Aorta (tissue), 5 donors: Measurements from ENCODE around the gene SRGAP1. TPM values are rescaled to one million over a fixed set of nuclear protein-coding genes. Genes with fewer than 3 reads are reported as not detected.
A peak's percentile ranks its signal among the peaks of the same experiment; 100 is the strongest.

Source experiments
- ATAC-seq: fragments of 200-7000 bp; cut with Tn5 transposase; one replicate; pipeline ENCODE4 v1.9.1; 2022; ENCODE audit warnings: moderate library complexity; ENCODE audit not compliant: low FRiP score
- DNase-seq, 2 donors: peaks; one replicate each; pipeline ENCODE4 v3.0.0-alpha.2; 2020
- H3K27ac ChIP-seq, 2 donors: one replicate each; pipeline ENCODE4 v1.5.1; 2013; ENCODE audit warnings: low read length in 2 of 2, mild to moderate bottlenecking in 2 of 2, moderate library complexity in 2 of 2, control low read depth in 1 of 2, inconsistent platforms in 1 of 2, low read depth in 1 of 2
- H3K27me3 ChIP-seq, 2 donors: one replicate each; pipeline ENCODE4 v1.6.1; 2013; ENCODE audit warnings: control low read depth in 1 of 2, low read length in 1 of 2, mild to moderate bottlenecking in 1 of 2, moderate library complexity in 1 of 2; ENCODE audit not compliant: insufficient read depth in 2 of 2, control insufficient read depth in 1 of 2
- H3K36me3 ChIP-seq, 2 donors: one replicate each; pipeline ENCODE4 v1.6.1; 2013; ENCODE audit warnings: control low read depth in 1 of 2, low read length in 1 of 2, mild to moderate bottlenecking in 1 of 2; ENCODE audit not compliant: insufficient read depth in 2 of 2, control insufficient read depth in 1 of 2
- H3K4me1 ChIP-seq, 2 donors: one replicate each; pipeline ENCODE4 v1.6.1; 2013; ENCODE audit warnings: low read length in 2 of 2, control low read depth in 1 of 2, mild to moderate bottlenecking in 1 of 2, moderate library complexity in 1 of 2; ENCODE audit not compliant: insufficient read depth in 2 of 2, control insufficient read depth in 1 of 2
- H3K4me3 ChIP-seq, 2 donors: one replicate each; pipeline ENCODE4 v1.5.1; 2013; ENCODE audit warnings: low read length in 2 of 2, control low read depth in 1 of 2, mild to moderate bottlenecking in 1 of 2
- H3K9me3 ChIP-seq: one replicate; pipeline ENCODE4 v1.6.1; 2013; ENCODE audit warnings: mild to moderate bottlenecking, low read length; ENCODE audit not compliant: control insufficient read depth
- WGBS, 2 donors: extraction: QIAGEN DNeasy Blood & Tissue Kit; methylation state at CpG; one replicate each; pipeline ENCODE4 v1.1.7; 2013; 5-methylcytosine and 5-hydroxymethylcytosine counted together
- intact Hi-C, 2 donors: fragments of 100-400 bp; cut with DNase I; formaldehyde crosslinking; loops; one replicate each; pipeline versions ENCODE4 v1.14.2 to v1.15.0; 2022
- polyA plus RNA-seq, 2 donors: library from polyadenylated mRNA; stranded (reverse); fragments of 200-250 nt; gene quantifications; one replicate each; pipeline ENCODE4 v1.2.3, GENCODE V29; 2013
- total RNA-seq, 2 donors: library from RNA; stranded (reverse); fragmentation: NEBNext Ultra II Directional; extraction: Animal tissue kit (Norgen Biotek cat#: 25700); gene quantifications; one replicate each; pipeline ENCODE4 v1.2.1, GENCODE V29; 2021
- donor health status: healthy with polysubstance abuse.
- donor health status: Bipolar disorder and iron deficiency.
- donor health status: DM: no; HTN: no; CAD: no.
- donor health status: DM: no; HTN: no; CAD: no.
- donor health status: DM: yes; HTN: yes; CAD: no.

The SRGAP1 gene
- total and polyA plus RNA-seq, 4 donors: 0.88 to 15.5 (median 6.0) TPM

GRCh38 chr12:64080319-64081007 is 236.0 kb downstream of the SRGAP1 start:
- no peaks in the 10 kb centered on the region for H3K36me3 ChIP-seq
- DNase-seq (no peak), ATAC-seq (no peak)
- H3K4me1 ChIP-seq: peaks cover 2 to 5% of the 10 kb centered on the region in 2 donors
- intact Hi-C loops: loop anchor here in 1 of 2 donors (10.0 kb wide), 1 partner anchor 236 kb away; the partner anchor contains the start of gene SRGAP1
- no peak overlapping the region for H3K27ac ChIP-seq
- no peaks in the 10 kb centered on the region for H3K9me3 ChIP-seq
- H3K4me3 ChIP-seq: no peak overlapping the region
- WGBS, 2 donors: 68 to 72% methylated on average over 7 of the region's 7 CpGs
- H3K27me3 ChIP-seq: no peaks in the 10 kb centered on the region

- H3K27me3 ChIP-seq: no peaks in the 10 kb centered on the region
- ATAC-seq (no peak), DNase-seq (no peak)
- H3K9me3 ChIP-seq: no peaks in the 10 kb centered on the region
- whole genome bisulfite sequencing, 2 donors: 46 to 62% methylated on average over 1 of the region's 1 CpG
- H3K4me3 ChIP-seq: no peak overlapping the region
- H3K36me3 ChIP-seq: no peaks in the 10 kb centered on the region
- H3K4me1 ChIP-seq: peaks cover 2 to 5% of the 10 kb centered on the region in 2 donors
- H3K27ac ChIP-seq: no peak overlapping the region
- intact Hi-C loops: loop anchor here in 1 of 2 donors (10.0 kb wide), 1 partner anchor 236 kb away; the partner anchor contains the start of gene SRGAP1
These were observed 236.5 kb downstream of the SRGAP1 start for GRCh38 chr12:64081008-64081404.

GRCh38 chr12:64082116-64082515 is 237.6 kb downstream of the SRGAP1 start:
- intact Hi-C loops: loop anchor here in 1 of 2 donors (10.0 kb wide), 1 partner anchor 237 kb away; the partner anchor contains the start of gene SRGAP1

GRCh38 chr12:64082866-64083268 is 238.4 kb downstream of the SRGAP1 start:
- Histone ChIP-seq H3K36me3 (no peaks in the 10 kb centered on the region), H3K9me3 (no peaks in the 10 kb centered on the region), H3K27me3 (no peaks in the 10 kb centered on the region), H3K4me3 (no peak overlapping the region), H3K4me1 (peaks cover 2 to 5% of the 10 kb centered on the region in 2 donors), H3K27ac (no peak overlapping the region)
- 56 to 78% methylated on average over 1 of the region's 1 CpG for WGBS, 2 donors
- ATAC-seq (peak; percentile 31), DNase-seq (no peak)
- intact Hi-C loops: loop anchor here in 1 of 2 donors (10.0 kb wide), 1 partner anchor 238 kb away; the partner anchor contains the start of gene SRGAP1

More at GRCh38 chr12:64082116-64082515, 237.6 kb downstream of the SRGAP1 start:
- H3K27ac ChIP-seq: no peak overlapping the region
- H3K4me1 ChIP-seq: peaks cover 2 to 5% of the 10 kb centered on the region in 2 donors
- no peaks in the 10 kb centered on the region for H3K36me3 ChIP-seq
- H3K9me3 ChIP-seq: no peaks in the 10 kb centered on the region
- DNase-seq: no peak
- no peaks in the 10 kb centered on the region for H3K27me3 ChIP-seq
- 87 to 89% methylated on average over 2 of the region's 2 CpGs for WGBS, 2 donors
- H3K4me3 ChIP-seq: no peak overlapping the region
- no peak for ATAC-seq

GRCh38 chr12:64083285-64084210 is 239.0 kb downstream of the SRGAP1 start:
- Histone ChIP-seq H3K4me1 (peaks cover 5% of the 10 kb centered on the region in 2 donors), H3K4me3 (no peak overlapping the region), H3K27ac (no peak overlapping the region), H3K9me3 (no peaks in the 10 kb centered on the region), H3K27me3 (no peaks in the 10 kb centered on the region), H3K36me3 (no peaks in the 10 kb centered on the region)
- 14 to 17% methylated on average over 6 of the region's 6 CpGs for WGBS, 2 donors
- intact Hi-C loops: loop anchor here in 1 of 2 donors (10.0 kb wide), 1 partner anchor 239 kb away; the partner anchor contains the start of gene SRGAP1
- peak; percentile 89 for ATAC-seq
- DNase-seq: peak in 1 of 2 donors; percentile 84

- intact Hi-C loops: loop anchor here in 1 of 2 donors (5.0 to 10.0 kb wide), 2 partner anchors 97 to 240 kb away; partner anchors contain the start of gene SRGAP1
- H3K27me3 ChIP-seq: no peaks in the 10 kb centered on the region
- H3K9me3 ChIP-seq: no peaks in the 10 kb centered on the region
- no peak overlapping the region for H3K4me3 ChIP-seq
- no peak for ATAC-seq
- no peaks in the 10 kb centered on the region for H3K36me3 ChIP-seq
- DNase-seq: no peak
- peaks cover 5 to 11% of the 10 kb centered on the region in 2 donors for H3K4me1 ChIP-seq
- WGBS, 2 donors: 95% methylated on average over 4 of the region's 4 CpGs
- no peak overlapping the region for H3K27ac ChIP-seq
These were observed 240.7 kb downstream of the SRGAP1 start for GRCh38 chr12:64085154-64085553.

GRCh38 chr12:64085996-64086395 is 241.5 kb downstream of the SRGAP1 start:
- Histone ChIP-seq H3K9me3 (no peaks in the 10 kb centered on the region), H3K27me3 (no peaks in the 10 kb centered on the region), H3K27ac (no peak overlapping the region), H3K4me3 (no peak overlapping the region), H3K4me1 (peaks cover 5 to 11% of the 10 kb centered on the region in 2 donors), H3K36me3 (no peaks in the 10 kb centered on the region)
- ATAC-seq: no peak
- intact Hi-C loops: loop anchor here in 1 of 2 donors (5.0 to 10.0 kb wide), 2 partner anchors 96 to 241 kb away; partner anchors contain the start of gene SRGAP1
- DNase-seq: no peak
- 93 to 94% methylated on average over 4 of the region's 4 CpGs for WGBS, 2 donors

- 93 to 96% methylated on average over 4 of the region's 4 CpGs for WGBS, 2 donors
- ATAC-seq (no peak), DNase-seq (no peak)
- H3K27ac ChIP-seq: no peak overlapping the region
- no peaks in the 10 kb centered on the region for H3K9me3 ChIP-seq
- H3K4me3 ChIP-seq: no peak overlapping the region
- peaks cover 5 to 11% of the 10 kb centered on the region in 2 donors for H3K4me1 ChIP-seq
- intact Hi-C loops: loop anchor here in 1 of 2 donors (5.0 to 10.0 kb wide), 2 partner anchors 95 to 242 kb away; partner anchors contain the start of gene SRGAP1
- no peaks in the 10 kb centered on the region for H3K27me3 ChIP-seq
- H3K36me3 ChIP-seq: no peaks in the 10 kb centered on the region
These were observed 242.4 kb downstream of the SRGAP1 start for GRCh38 chr12:64086946-64087345.
